BJ (cell line): ENCODE measurements around the gene PLEKHA7. TPM values are rescaled to one million over a fixed set of nuclear protein-coding genes. Genes with fewer than 3 reads are reported as not detected.

ENCODE experiments used
- CTCF ChIA-PET: fragments of 350-600 bp; formaldehyde crosslinking; extraction: SDS; loops from one replicate; lab custom pipeline; 2021; ENCODE audit warnings: antibody characterized with exemption, inconsistent platforms; lab: Yijun Ruan, JAX
- POLR2A ChIA-PET: fragments of 300-600 bp; sonication (Branson Sonifier 250); formaldehyde crosslinking; extraction: SDS; loops from one replicate; lab custom pipeline; 2021; ENCODE audit warnings: antibody characterized with exemption; lab: Charles Lee
- DNase-seq: peaks from one replicate; pipeline ENCODE4 v3.0.0-alpha.2; 2011; ENCODE audit warnings: low read depth
- H3K27me3 ChIP-seq: 2 replicates; pipeline ENCODE4 v1.6.0; 2011; ENCODE audit warnings: low read length; ENCODE audit not compliant: control insufficient read depth, insufficient read depth
- H3K36me3 ChIP-seq: 2 replicates; pipeline ENCODE4 v1.5.1; 2011; ENCODE audit warnings: low read length; ENCODE audit not compliant: control insufficient read depth, insufficient read depth
- H3K4me3 ChIP-seq: 2 replicates; pipeline ENCODE4 v1.5.1; 2011; ENCODE audit warnings: low read depth, mild to moderate bottlenecking, control low read depth, low read length
- CTCF ChIP-seq: IDR thresholded peaks from 2 replicates; pipeline ENCODE4 v1.5.1; 2011; ENCODE audit warnings: low read depth, mild to moderate bottlenecking, control low read depth, inconsistent platforms, low read length, moderate library complexity; ENCODE audit not compliant: insufficient read depth
- polyA plus RNA-seq: library from polyadenylated mRNA; depleted of rRNA; stranded (reverse); fragments of >200 nt; gene quantifications from 2 replicates; pipeline ENCODE4 v1.2.3, GENCODE V29; 2011

PLEKHA7 gene
- polyA plus RNA-seq, 1 experiment = 0.04 TPM

- ChIA-PET CTCF (interaction anchor here (0.6 to 8.0 kb wide), 28 partner anchors 8 to 1669 kb away, joined by 3 to 73 read pairs (median 4); no protein-coding TSS in a partner anchor), POLR2A (no interaction called here)
- no peaks in the 10 kb centered on the region for H3K27me3 ChIP-seq
- DNase-seq = no peak
- H3K36me3 ChIP-seq = no peaks in the 10 kb centered on the region
- H3K4me3 ChIP-seq = no peak overlapping the region
- no peak for TF ChIP-seq CTCF
Measured at GRCh38 chr11:16786131-16786530, 228.1 kb downstream of the PLEKHA7 start.

GRCh38 chr11:16785520-16786128, 228.6 kb downstream of the PLEKHA7 start:
- Histone ChIP-seq H3K27me3 (no peaks in the 10 kb centered on the region), H3K4me3 (no peak overlapping the region), H3K36me3 (no peaks in the 10 kb centered on the region)
- POLR2A ChIA-PET = no interaction called here
- TF ChIP-seq CTCF = peak; percentile 91
- DNase-seq = no peak
- CTCF ChIA-PET = interaction anchor here (0.6 to 8.0 kb wide), 29 partner anchors 7 to 1669 kb away, joined by 3 to 73 read pairs (median 3); no protein-coding TSS in a partner anchor

- Histone ChIP-seq H3K27me3 (no peaks in the 10 kb centered on the region), H3K36me3 (no peaks in the 10 kb centered on the region), H3K4me3 (no peak overlapping the region)
- ChIA-PET CTCF (interaction anchor here (1.2 to 8.0 kb wide), 14 partner anchors 8 to 280 kb away, joined by 3 to 73 read pairs (median 5); no protein-coding TSS in a partner anchor), POLR2A (no interaction called here)
- DNase-seq = no peak
- no peak for TF ChIP-seq CTCF
Measured at GRCh38 chr11:16784666-16785065, 229.5 kb downstream of the PLEKHA7 start.

- no peak for DNase-seq
- ChIA-PET POLR2A (no interaction called here), CTCF (interaction anchor here (1.0 to 8.0 kb wide), 12 partner anchors 7 to 294 kb away, joined by 3 to 73 read pairs (median 5); partner anchors contain the start of gene RPS13)
- no peak overlapping the region for H3K4me3 ChIP-seq
- H3K36me3 ChIP-seq = no peaks in the 10 kb centered on the region
- no peak for TF ChIP-seq CTCF
- H3K27me3 ChIP-seq = no peaks in the 10 kb centered on the region
Measured at GRCh38 chr11:16784097-16784496, 230.1 kb downstream of the PLEKHA7 start.

GRCh38 chr11:16783321-16783801, 230.9 kb downstream of the PLEKHA7 start:
- ChIA-PET POLR2A (interaction anchor here (0.6 kb wide), 1 partner anchor 1022 kb away, joined by 17 read pairs; no protein-coding TSS in a partner anchor), CTCF (interaction anchor here (1.0 to 8.0 kb wide), 11 partner anchors 10 to 721 kb away, joined by 3 to 73 read pairs (median 5); partner anchors contain the start of gene RPS13)
- DNase-seq = no peak
- Histone ChIP-seq H3K27me3 (no peaks in the 10 kb centered on the region), H3K36me3 (no peaks in the 10 kb centered on the region), H3K4me3 (no peak overlapping the region)
- no peak for TF ChIP-seq CTCF
